Karpas-422 (cell line): Measurements from ENCODE around the gene RTN4. TPM values are rescaled to one million over a fixed set of nuclear protein-coding genes. Genes with fewer than 3 reads are reported as not detected.

ENCODE experiments used
- DNase-seq: peaks from one replicate; pipeline ENCODE4 v3.0.0-alpha.2; 2015
- H2AFZ ChIP-seq: fragments of 200-600 bp; sonication (generic); 2 replicates; pipeline ENCODE4 v1.6.1; 2014; ENCODE audit warnings: antibody characterized with exemption, low read length, mixed read lengths
- H3K27ac ChIP-seq: fragments of 200-600 bp; sonication (generic); 2 replicates; pipeline ENCODE4 v1.5.1; 2014; ENCODE audit warnings: mild to moderate bottlenecking, low read length, moderate library complexity
- H3K27me3 ChIP-seq: fragments of 200-600 bp; sonication (generic); 2 replicates; pipeline ENCODE4 v1.6.1; 2014; ENCODE audit warnings: low read length, mixed read lengths
- H3K36me3 ChIP-seq: fragments of 200-600 bp; sonication (generic); 2 replicates; pipeline ENCODE4 v1.6.1; 2014; ENCODE audit warnings: low read length, mixed read lengths; ENCODE audit not compliant: insufficient read depth
- H3K4me1 ChIP-seq: fragments of 200-600 bp; sonication (generic); 2 replicates; pipeline ENCODE4 v1.6.1; 2014; ENCODE audit warnings: mild to moderate bottlenecking, low read length, mixed read lengths
- H3K4me2 ChIP-seq: fragments of 200-600 bp; sonication (generic); 2 replicates; pipeline ENCODE4 v1.6.1; 2014; ENCODE audit warnings: low read length, low read depth, mild to moderate bottlenecking; ENCODE audit not compliant: poor library complexity, severe bottlenecking
- H3K4me3 ChIP-seq: fragments of 200-600 bp; sonication (generic); 2 replicates; pipeline ENCODE4 v1.5.1; 2014; ENCODE audit warnings: mild to moderate bottlenecking, antibody characterized with exemption, low read length, mixed read lengths
- H3K79me2 ChIP-seq: fragments of 200-600 bp; sonication (generic); 2 replicates; pipeline ENCODE4 v1.6.1; 2014; ENCODE audit warnings: mild to moderate bottlenecking, low read length, mixed read lengths
- H3K9ac ChIP-seq: fragments of 200-600 bp; sonication (generic); 2 replicates; pipeline ENCODE4 v1.6.0; 2014; ENCODE audit warnings: low read length
- H3K9me2 ChIP-seq: fragments of 200-600 bp; sonication (generic), shearing (Covaris generic); replicated peaks from 2 replicates; pipeline ENCODE4 v1.6.0; 2014; ENCODE audit warnings: mild to moderate bottlenecking, low read length, moderate library complexity; ENCODE audit not compliant: insufficient read depth
- H3K9me3 ChIP-seq: fragments of 300-700, 200-600 bp; sonication (generic); 2 replicates; pipeline ENCODE4 v1.6.1; 2014; ENCODE audit warnings: low read length, mixed read lengths
- H4K20me1 ChIP-seq: fragments of 200-600 bp; sonication (generic); 2 replicates; pipeline ENCODE4 v1.6.1; 2014; ENCODE audit warnings: mild to moderate bottlenecking, antibody characterized with exemption, low read length, low read depth; ENCODE audit not compliant: insufficient read depth
- total RNA-seq: library from RNA; depleted of rRNA; stranded (reverse); fragments of >200 nt; shearing (Covaris generic); gene quantifications from 2 replicates; pipeline ENCODE4 v1.2.3, GENCODE V29; 2014; ENCODE audit warnings: low replicate concordance

RTN4 gene
- total RNA-seq, 1 experiment from 2014 or later: 109 TPM

- peak overlapping the region; percentile 86 for H3K9ac ChIP-seq
- peak overlapping the region; percentile 90 for H3K27ac ChIP-seq
- H3K4me3 ChIP-seq: peak overlapping the region; percentile 93
- H3K36me3 ChIP-seq: peaks cover 7% of the 10 kb centered on the region; the same call in 1 of the 2 replicates
- no peaks in the 10 kb centered on the region for H4K20me1 ChIP-seq
- H3K9me3 ChIP-seq: no peaks in the 10 kb centered on the region
- no peak for DNase-seq
- H3K79me2 ChIP-seq: peaks cover 48% of the 10 kb centered on the region
- H3K4me1 ChIP-seq: peaks cover 59% of the 10 kb centered on the region
- H3K4me2 ChIP-seq: peak overlapping the region; percentile 96
- peak overlapping the region; percentile 44; the same call in 1 of the 2 replicates for H2AFZ ChIP-seq
- no peaks in the 10 kb centered on the region for H3K27me3 ChIP-seq
- H3K9me2 ChIP-seq: no peaks in the 10 kb centered on the region
Observed at GRCh38 chr2:55049821-55050099, 491 bp downstream of the RTN4 start.

GRCh38 chr2:55049043-55049820, 1.0 kb downstream of the RTN4 start:
- Histone ChIP-seq H3K4me2 (peak overlapping the region; percentile 96), H3K36me3 (peaks cover 7% of the 10 kb centered on the region; the same call in 1 of the 2 replicates), H3K27ac (peak overlapping the region; percentile 90), H3K9me2 (no peaks in the 10 kb centered on the region), H2AFZ (peak overlapping the region; percentile 29; the same call in 1 of the 2 replicates), H3K9me3 (no peaks in the 10 kb centered on the region), H3K9ac (peak overlapping the region; percentile 86), H3K4me3 (peak overlapping the region; percentile 93), H3K4me1 (peaks cover 54% of the 10 kb centered on the region), H4K20me1 (no peaks in the 10 kb centered on the region), H3K27me3 (no peaks in the 10 kb centered on the region), H3K79me2 (peaks cover 53% of the 10 kb centered on the region)
- DNase-seq: peak; percentile 91

GRCh38 chr2:55048508-55049042, 1.7 kb downstream of the RTN4 start:
- Histone ChIP-seq H3K9me2 (no peaks in the 10 kb centered on the region), H3K4me2 (peak overlapping the region; percentile 96), H4K20me1 (no peaks in the 10 kb centered on the region), H3K27me3 (no peaks in the 10 kb centered on the region), H3K9me3 (no peaks in the 10 kb centered on the region), H3K79me2 (peaks cover 58% of the 10 kb centered on the region), H3K36me3 (peaks cover 7% of the 10 kb centered on the region; the same call in 1 of the 2 replicates), H3K4me3 (peak overlapping the region; percentile 93), H3K4me1 (peaks cover 49% of the 10 kb centered on the region), H2AFZ (no peak overlapping the region; the same call in 1 of the 2 replicates), H3K27ac (peak overlapping the region; percentile 90), H3K9ac (peak overlapping the region; percentile 86)
- DNase-seq: peak; percentile 72

GRCh38 chr2:55047677-55048299, 2.5 kb downstream of the RTN4 start:
- H3K4me2 ChIP-seq: peak overlapping the region; percentile 96
- no peaks in the 10 kb centered on the region for H3K9me3 ChIP-seq
- peak overlapping the region; percentile 93 for H3K4me3 ChIP-seq
- no peaks in the 10 kb centered on the region for H3K27me3 ChIP-seq
- peak; percentile 65 for DNase-seq
- H3K36me3 ChIP-seq: peaks cover 7% of the 10 kb centered on the region; the same call in 1 of the 2 replicates
- H3K27ac ChIP-seq: peak overlapping the region; percentile 90
- H3K79me2 ChIP-seq: peaks cover 66% of the 10 kb centered on the region
- no peak overlapping the region for H2AFZ ChIP-seq
- peak overlapping the region; percentile 86 for H3K9ac ChIP-seq
- no peaks in the 10 kb centered on the region for H3K9me2 ChIP-seq
- no peaks in the 10 kb centered on the region for H4K20me1 ChIP-seq
- H3K4me1 ChIP-seq: peaks cover 49% of the 10 kb centered on the region

GRCh38 chr2:55045780-55046179, 4.5 kb downstream of the RTN4 start:
- peaks cover 30% of the 10 kb centered on the region for H3K4me1 ChIP-seq
- no peak for DNase-seq

GRCh38 chr2:55043841-55044240, 6.4 kb downstream of the RTN4 start:
- DNase-seq: no peak
- H3K9me2 ChIP-seq: no peaks in the 10 kb centered on the region
- peaks cover 99% of the 10 kb centered on the region for H3K79me2 ChIP-seq
- H3K36me3 ChIP-seq: peaks cover 31% of the 10 kb centered on the region
- no peak overlapping the region for H3K4me2 ChIP-seq
- H3K27ac ChIP-seq: no peak overlapping the region
- no peaks in the 10 kb centered on the region for H4K20me1 ChIP-seq
- H3K9me3 ChIP-seq: 0 out of 2 replicates have a peak, but pooled peaks cover 2% of the 10 kb centered on the region
- H3K4me1 ChIP-seq: peaks cover 30% of the 10 kb centered on the region
- H3K4me3 ChIP-seq: no peak overlapping the region
- no peak overlapping the region for H2AFZ ChIP-seq
- no peaks in the 10 kb centered on the region for H3K27me3 ChIP-seq
- no peak overlapping the region for H3K9ac ChIP-seq

More at GRCh38 chr2:55045780-55046179, 4.5 kb downstream of the RTN4 start:
- Histone ChIP-seq H3K79me2 (peaks cover 86% of the 10 kb centered on the region), H4K20me1 (no peaks in the 10 kb centered on the region), H3K4me3 (no peak overlapping the region), H3K27ac (no peak overlapping the region), H2AFZ (no peak overlapping the region), H3K9ac (no peak overlapping the region), H3K27me3 (no peaks in the 10 kb centered on the region), H3K9me2 (no peaks in the 10 kb centered on the region), H3K4me2 (peak overlapping the region; percentile 2), H3K36me3 (peaks cover 17% of the 10 kb centered on the region; the same call in 1 of the 2 replicates), H3K9me3 (no peaks in the 10 kb centered on the region)

- H3K79me2 ChIP-seq: peaks cover 99% of the 10 kb centered on the region
- 0 out of 2 replicates have a peak, but pooled peaks cover 4% of the 10 kb centered on the region for H3K9me3 ChIP-seq
- no peak overlapping the region for H3K4me2 ChIP-seq
- H3K9ac ChIP-seq: no peak overlapping the region
- peaks cover 35% of the 10 kb centered on the region for H3K4me1 ChIP-seq
- no peaks in the 10 kb centered on the region for H3K27me3 ChIP-seq
- peaks cover 31% of the 10 kb centered on the region for H3K36me3 ChIP-seq
- no peaks in the 10 kb centered on the region for H4K20me1 ChIP-seq
- DNase-seq: peak; percentile 61
- H3K4me3 ChIP-seq: no peak overlapping the region
- no peak overlapping the region for H3K27ac ChIP-seq
- H3K9me2 ChIP-seq: no peaks in the 10 kb centered on the region
- H2AFZ ChIP-seq: no peak overlapping the region
Observed at GRCh38 chr2:55038428-55038827, 11.8 kb downstream of the RTN4 start.

GRCh38 chr2:55035716-55036115, 14.5 kb downstream of the RTN4 start:
- Histone ChIP-seq H2AFZ (no peak overlapping the region), H3K4me3 (no peak overlapping the region), H3K4me1 (peaks cover 62% of the 10 kb centered on the region), H3K4me2 (peak overlapping the region; percentile 40), H3K9me3 (0 out of 2 replicates have a peak, but pooled peaks cover 4% of the 10 kb centered on the region), H3K9me2 (no peaks in the 10 kb centered on the region), H4K20me1 (no peaks in the 10 kb centered on the region; the same call in 1 of the 2 replicates), H3K27me3 (no peaks in the 10 kb centered on the region), H3K36me3 (peaks cover 21% of the 10 kb centered on the region), H3K27ac (peak overlapping the region; percentile 12; the same call in 1 of the 2 replicates), H3K79me2 (peaks cover 99% of the 10 kb centered on the region), H3K9ac (no peak overlapping the region; the same call in 1 of the 2 replicates)
- DNase-seq: no peak
